ENCODE measurements around the gene IDI1.
A peak's percentile ranks its signal among the peaks of the same experiment; 100 is the strongest.
"Not testable (repeated sequence)": the region's sequence is repeated elsewhere in the genome, so short reads cannot be mapped to it uniquely, and the experiment has no call there.

IDI1 gene

GRCh38 chr10:1063232-1063865 is 14.4 kb upstream of the IDI1 start:
- no peak for DNase-seq (ENCODE audit: low spot score)

- no peak for DNase-seq (ENCODE audit: low spot score)
These were observed 13.2 kb upstream of the IDI1 start for GRCh38 chr10:1061930-1062774.

DNA sequence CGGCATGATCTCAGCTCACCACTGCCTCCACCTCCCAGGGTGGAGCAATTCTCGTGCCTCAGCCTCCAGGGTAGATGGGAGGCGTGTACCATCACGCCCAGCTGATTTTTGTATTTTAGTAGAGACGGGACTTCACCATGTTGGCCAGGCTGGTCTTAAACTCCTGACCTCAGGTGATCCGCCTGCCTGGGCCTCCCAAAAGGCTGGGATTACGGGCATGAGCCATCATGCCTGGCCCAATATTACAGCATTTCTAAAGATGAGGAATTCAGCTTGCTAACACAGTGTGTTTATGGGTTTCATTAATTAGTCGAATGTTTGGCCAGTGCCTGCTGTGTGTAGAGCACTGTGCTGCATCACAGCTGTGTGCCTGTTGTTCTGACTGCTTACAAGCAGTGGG is 11.0 kb upstream of the IDI1 start:
- DNase-seq (ENCODE audit: low spot score): no peak

GRCh38 chr10:1058017-1058416 is 9.1 kb upstream of the IDI1 start:
- DNase-seq (ENCODE audit: low spot score): no peak

DNA sequence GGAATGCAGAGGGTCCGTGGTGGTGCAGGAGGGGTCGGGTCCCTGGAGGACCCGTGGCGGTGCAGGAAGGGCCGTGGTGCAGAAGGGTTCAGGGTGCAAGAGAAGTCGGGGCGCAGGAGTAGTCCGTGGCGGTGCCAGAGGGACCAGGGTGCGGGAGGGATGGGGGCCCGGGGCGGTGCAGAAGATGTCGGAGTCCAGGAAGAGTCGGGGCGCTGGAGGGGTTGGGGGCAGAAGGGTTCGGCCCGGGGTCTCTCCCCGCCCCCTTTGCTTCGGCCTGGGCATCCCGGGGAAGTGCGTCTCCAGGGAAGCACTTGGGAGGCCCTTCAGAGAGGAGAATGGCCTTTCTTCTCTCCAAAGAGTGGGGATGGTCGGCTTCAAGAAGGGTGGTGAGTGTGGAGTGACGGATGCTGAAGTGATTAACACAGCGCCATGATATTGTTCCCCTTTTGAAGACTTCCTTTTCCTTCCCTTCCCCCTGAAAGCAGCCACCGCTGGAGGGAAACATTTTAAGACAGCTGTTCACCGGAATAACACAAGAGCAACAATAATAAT is 8.3 kb upstream of the IDI1 start:
- no peak for DNase-seq (ENCODE audit: low spot score)

- peak; percentile 97 for DNase-seq (ENCODE audit: low spot score)
These were observed 7.6 kb upstream of the IDI1 start, which contains the start of gene WDR37 for GRCh38 chr10:1056326-1057105. WDR37 (plus strand) TSS chr10:1056385; CDS start chr10:1072156, 15,771 bp downstream.

DNA sequence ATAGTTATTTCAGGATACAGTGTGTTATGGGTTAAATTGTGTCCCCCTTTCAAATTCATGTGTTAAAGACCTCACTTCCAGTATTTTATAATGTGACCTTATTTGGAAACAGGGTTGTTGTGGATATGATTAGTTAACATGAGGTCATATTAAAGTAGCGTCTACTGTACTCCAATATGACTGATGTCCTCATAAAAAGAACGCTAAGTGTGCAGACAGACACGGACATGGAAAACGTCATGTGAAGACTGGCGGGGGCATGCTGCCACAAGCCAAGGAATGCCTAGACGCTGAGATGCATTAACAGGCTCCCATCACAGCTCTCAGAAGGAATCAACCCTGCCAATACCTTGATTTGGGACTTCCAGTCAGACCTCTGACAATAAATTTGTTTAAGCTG is 5.8 kb upstream of the IDI1 start:
- DNase-seq (ENCODE audit: low spot score): no peak

DNA sequence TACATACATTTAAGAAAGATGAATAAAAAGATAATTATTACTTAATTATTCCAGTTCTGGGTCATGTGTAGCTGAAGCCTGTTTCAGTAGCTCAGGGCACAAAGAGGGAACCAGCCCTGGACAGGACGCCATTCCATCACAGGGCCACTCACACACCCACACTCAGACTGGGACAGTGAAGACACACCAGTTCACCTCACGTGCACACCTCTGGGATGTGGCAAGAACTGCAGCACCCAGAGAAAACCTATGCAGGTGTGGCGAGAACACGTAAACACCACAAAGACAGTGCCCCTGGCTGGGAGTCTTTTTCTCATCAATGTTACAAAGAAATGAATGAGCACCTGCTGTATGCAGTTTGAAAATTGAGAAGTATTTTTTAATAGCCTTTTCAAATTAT is 1.6 kb upstream of the IDI1 start:
- DNase-seq (ENCODE audit: low spot score): no peak

DNA sequence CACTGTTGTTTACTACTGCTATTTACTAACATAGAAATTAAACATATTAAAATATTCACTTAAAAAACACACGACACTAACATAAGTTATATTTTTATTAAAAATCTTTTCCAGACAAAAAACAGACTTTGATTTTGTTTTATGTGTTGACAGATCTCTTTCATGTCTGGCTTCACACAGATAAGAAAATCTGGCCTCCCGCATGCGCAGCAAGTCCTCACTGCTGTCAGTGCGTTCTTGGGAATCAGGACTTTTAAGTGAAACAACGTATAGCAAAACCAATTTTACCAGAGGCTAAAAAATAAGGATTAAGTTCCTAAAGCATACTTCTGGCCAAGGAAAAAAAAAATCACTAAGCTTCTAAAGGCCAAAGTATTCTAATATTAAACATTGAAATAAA is 1.2 kb upstream of the IDI1 start:
- DNase-seq (ENCODE audit: low spot score): no peak

DNA sequence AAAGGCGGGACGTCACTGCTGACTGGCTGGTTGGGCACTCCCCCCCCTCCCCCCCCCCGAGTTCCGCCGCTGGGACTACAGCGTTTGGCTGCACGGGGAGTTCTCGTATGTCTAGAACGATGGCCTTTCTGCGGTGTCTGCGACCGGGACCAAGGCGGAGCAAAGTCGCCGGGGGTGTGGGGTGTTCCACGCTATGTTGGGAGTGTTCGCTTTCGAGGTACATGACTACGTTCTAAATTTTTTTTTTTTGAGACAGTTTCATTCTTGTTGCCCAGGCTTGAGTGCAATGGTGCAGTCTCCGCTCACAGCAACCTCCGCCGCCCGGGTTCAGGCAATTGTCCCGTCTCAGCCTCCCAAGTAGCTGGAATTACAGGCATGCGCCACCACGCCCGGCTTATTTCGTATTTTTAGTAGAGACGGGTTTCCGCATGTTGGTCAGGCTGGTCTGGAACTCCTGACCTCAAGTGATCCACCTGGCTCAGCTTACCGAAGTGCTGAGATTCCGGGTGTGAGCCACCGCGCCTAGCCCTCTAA is 573 bp upstream of the IDI1 start:
- DNase-seq (ENCODE audit: low spot score): no peak

- no peak for DNase-seq (ENCODE audit: low spot score)
These were observed 579 bp downstream of the IDI1 start for GRCh38 chr10:1048349-1048731.

- DNase-seq (ENCODE audit: low spot score): no peak
These were observed 982 bp downstream of the IDI1 start for GRCh38 chr10:1047937-1048336.

- no peak for DNase-seq (ENCODE audit: low spot score)
These were observed 3.5 kb downstream of the IDI1 start for GRCh38 chr10:1045415-1045814.

- no peak for DNase-seq (ENCODE audit: low spot score)
These were observed 4.0 kb downstream of the IDI1 start for GRCh38 chr10:1044964-1045363.

- DNase-seq (ENCODE audit: low spot score): no peak
These were observed 4.8 kb downstream of the IDI1 start for GRCh38 chr10:1044146-1044545.

DNA sequence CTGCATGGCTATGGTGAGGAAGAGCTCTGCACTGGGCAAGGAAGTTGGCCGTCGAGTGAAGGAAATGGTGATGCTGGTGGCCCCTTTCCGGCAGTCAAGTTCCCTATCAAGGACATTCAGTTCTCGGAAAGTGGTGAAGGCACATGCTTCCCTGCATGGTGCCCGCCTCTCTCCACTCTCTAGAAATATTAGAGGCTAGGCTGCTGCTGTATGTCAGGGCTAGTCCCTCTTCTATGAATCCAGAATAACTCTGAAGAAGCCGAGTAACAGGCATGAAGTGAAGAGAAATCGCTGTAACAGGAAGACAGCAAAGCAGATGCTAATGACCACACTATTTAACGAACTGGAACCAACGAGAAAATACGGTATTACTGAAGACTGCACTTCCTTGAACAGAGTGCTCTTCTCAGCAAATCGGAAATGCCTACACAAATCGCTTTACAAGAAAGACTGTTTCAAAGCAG is 5.4 kb downstream of the IDI1 start:
- DNase-seq (ENCODE audit: low spot score): no peak

DNA sequence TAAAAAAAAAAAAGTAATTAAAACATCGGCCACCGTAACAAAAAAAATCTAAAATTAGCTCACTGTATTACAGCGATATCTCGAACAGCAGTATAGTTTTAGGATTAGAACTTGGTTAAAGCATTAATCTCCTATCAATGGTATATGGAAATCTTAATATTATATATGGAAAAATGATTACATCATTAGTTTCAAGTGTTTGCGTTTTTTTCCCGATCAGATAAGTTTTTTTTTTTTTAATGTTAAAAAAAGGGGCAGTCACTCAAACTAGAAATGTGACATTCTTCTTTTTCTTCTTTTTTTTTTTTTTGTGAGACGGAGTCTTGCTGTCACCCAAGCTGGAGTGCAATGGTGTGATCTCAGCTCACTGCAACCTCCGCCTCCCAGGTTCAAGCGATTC is 7.4 kb downstream of the IDI1 start:
- no peak for DNase-seq (ENCODE audit: low spot score)

GRCh38 chr10:1040133-1040532 is 8.8 kb downstream of the IDI1 start:
- DNase-seq (ENCODE audit: low spot score): no peak

DNA sequence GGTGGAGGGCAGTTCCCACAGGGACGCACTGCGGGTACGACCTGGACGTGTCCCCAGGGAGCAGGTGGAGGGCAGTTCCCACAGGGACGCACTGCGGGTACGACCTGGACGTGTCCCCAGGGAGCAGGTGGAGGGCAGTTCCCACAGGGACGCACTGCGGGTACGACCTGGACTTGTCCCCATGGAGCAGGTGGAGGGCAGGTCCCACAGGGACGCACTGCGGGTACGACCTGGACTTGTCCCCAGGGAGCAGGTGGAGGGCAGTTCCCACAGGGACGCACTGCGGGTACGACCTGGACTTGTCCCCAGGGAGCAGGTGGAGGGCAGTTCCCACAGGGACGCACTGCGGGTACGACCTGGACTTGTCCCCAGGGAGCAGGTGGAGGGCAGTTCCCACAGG is 10.2 kb downstream of the IDI1 start:
- not testable (repeated sequence) for DNase-seq (ENCODE audit: low spot score)

- no peak for DNase-seq (ENCODE audit: low spot score)
These were observed 11.8 kb downstream of the IDI1 start for GRCh38 chr10:1037098-1037497.

GRCh38 chr10:1036341-1036791 is 12.6 kb downstream of the IDI1 start:
- no peak for DNase-seq (ENCODE audit: low spot score)

- no peak for DNase-seq (ENCODE audit: low spot score)
These were observed 13.7 kb downstream of the IDI1 start for GRCh38 chr10:1035201-1035600.
